Measurements from ENCODE around the gene BFAR.
"Not testable (repeated sequence)": the region's sequence is repeated elsewhere in the genome, so short reads cannot be mapped to it uniquely, and the experiment has no call there.

Gene BFAR

GRCh38 chr16:14676633-14677032 lies 43.9 kb downstream of the BFAR start:
- no peaks in the 10 kb centered on the region for H3K9me3 ChIP-seq
- no peak overlapping the region for H3K27ac ChIP-seq
- no peak overlapping the region for H3K4me3 ChIP-seq (ENCODE audit: low read depth in 1 of 2, low read length in 1 of 2)
- no peaks in the 10 kb centered on the region for H3K36me3 ChIP-seq
- TF ChIP-seq CTCF (IDR thresholded peaks at IDR 0.05): no peak
- no peaks in the 10 kb centered on the region for H3K4me1 ChIP-seq (ENCODE audit: control insufficient read depth in 1 of 2, insufficient read depth in 1 of 2, low read depth in 1 of 2, low read length in 1 of 2)
- H3K27me3 ChIP-seq: no peaks in the 10 kb centered on the region

DNA sequence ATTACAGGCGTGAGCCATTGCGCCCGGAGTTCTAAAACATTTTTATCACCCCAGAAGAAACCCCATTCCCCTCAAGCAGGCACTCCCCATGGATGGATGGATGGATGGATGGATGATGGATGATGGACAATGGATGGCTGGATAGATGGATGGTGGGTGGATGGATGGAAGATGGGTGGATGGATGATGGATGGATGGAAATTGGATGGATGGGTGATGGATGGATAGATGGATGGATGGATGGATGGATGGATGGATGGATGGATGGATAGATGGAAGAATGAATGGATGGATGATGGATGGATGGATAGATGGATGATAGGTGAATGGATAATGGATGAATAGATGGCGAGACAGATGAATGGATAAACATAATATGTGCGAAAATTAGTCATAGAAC lies 44.9 kb downstream of the BFAR start:
- no peak overlapping the region for H3K27ac ChIP-seq
- no peaks in the 10 kb centered on the region for H3K9me3 ChIP-seq
- no peak for TF ChIP-seq CTCF (IDR thresholded peaks at IDR 0.05)
- H3K4me1 ChIP-seq (ENCODE audit: control insufficient read depth in 1 of 2, insufficient read depth in 1 of 2, low read depth in 1 of 2, low read length in 1 of 2): no peaks in the 10 kb centered on the region
- H3K27me3 ChIP-seq: no peaks in the 10 kb centered on the region
- H3K36me3 ChIP-seq: no peaks in the 10 kb centered on the region
- no peak overlapping the region for H3K4me3 ChIP-seq (ENCODE audit: low read depth in 1 of 2, low read length in 1 of 2)

GRCh38 chr16:14678748-14679497 lies 46.2 kb downstream of the BFAR start:
- Histone ChIP-seq H3K9me3 (no peaks in the 10 kb centered on the region), H3K27me3 (no peaks in the 10 kb centered on the region), H3K4me3 (ENCODE audit: low read depth in 1 of 2, low read length in 1 of 2) (no peak overlapping the region), H3K27ac (no peak overlapping the region), H3K4me1 (ENCODE audit: control insufficient read depth in 1 of 2, insufficient read depth in 1 of 2, low read depth in 1 of 2, low read length in 1 of 2) (no peaks in the 10 kb centered on the region), H3K36me3 (no peaks in the 10 kb centered on the region)
- no peak for TF ChIP-seq CTCF (IDR thresholded peaks at IDR 0.05)

DNA sequence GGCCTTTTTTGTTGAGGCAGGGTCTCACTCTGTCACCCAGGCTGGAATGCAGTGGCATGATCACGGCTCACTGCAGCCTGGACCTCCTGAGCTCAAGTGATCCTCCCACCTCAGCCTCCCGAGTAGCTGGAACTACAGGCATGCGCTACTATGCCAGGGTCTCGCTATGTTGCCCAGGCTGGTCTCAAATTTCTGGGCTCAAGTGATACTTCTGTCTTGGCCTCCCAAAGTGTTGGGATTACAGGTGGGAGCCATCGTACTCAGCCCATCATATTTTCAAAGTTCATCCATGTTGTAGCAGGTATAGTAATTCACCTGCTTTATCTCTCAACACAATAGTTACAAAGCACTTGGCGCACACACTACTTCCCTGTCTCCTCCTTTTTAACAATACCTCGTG lies 47.6 kb downstream of the BFAR start:
- not testable (repeated sequence) for H3K9me3 ChIP-seq; H3K27ac ChIP-seq; H3K27me3 ChIP-seq; H3K4me3 ChIP-seq (ENCODE audit: low read depth in 1 of 2, low read length in 1 of 2); H3K36me3 ChIP-seq; H3K4me1 ChIP-seq (ENCODE audit: control insufficient read depth in 1 of 2, insufficient read depth in 1 of 2, low read depth in 1 of 2, low read length in 1 of 2)

DNA sequence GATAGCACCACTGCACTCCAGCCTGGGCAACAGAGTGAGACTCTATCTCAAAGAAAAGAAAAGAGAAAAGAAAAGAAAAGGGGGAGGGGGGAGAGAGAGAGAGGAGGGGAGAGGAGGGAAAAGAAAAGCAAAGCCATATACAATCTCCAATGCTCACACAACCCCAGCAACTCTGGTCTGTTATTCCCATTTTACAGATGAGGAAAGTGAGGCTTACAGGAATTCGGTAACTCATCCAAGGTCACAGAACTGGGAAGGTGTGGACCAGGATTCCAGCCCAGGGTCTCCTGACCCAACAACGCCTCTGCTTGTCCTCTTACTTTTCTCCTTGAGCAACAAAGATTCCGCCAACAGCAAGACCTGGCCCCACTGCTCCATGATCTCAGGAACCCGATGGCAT lies 48.4 kb downstream of the BFAR start:
- H3K27me3 ChIP-seq: no peaks in the 10 kb centered on the region
- TF ChIP-seq CTCF (IDR thresholded peaks at IDR 0.05): no peak
- no peaks in the 10 kb centered on the region for H3K36me3 ChIP-seq
- no peaks in the 10 kb centered on the region for H3K9me3 ChIP-seq
- no peaks in the 10 kb centered on the region for H3K4me1 ChIP-seq (ENCODE audit: control insufficient read depth in 1 of 2, insufficient read depth in 1 of 2, low read depth in 1 of 2, low read length in 1 of 2)
- H3K27ac ChIP-seq: no peak overlapping the region
- H3K4me3 ChIP-seq (ENCODE audit: low read depth in 1 of 2, low read length in 1 of 2): no peak overlapping the region

DNA sequence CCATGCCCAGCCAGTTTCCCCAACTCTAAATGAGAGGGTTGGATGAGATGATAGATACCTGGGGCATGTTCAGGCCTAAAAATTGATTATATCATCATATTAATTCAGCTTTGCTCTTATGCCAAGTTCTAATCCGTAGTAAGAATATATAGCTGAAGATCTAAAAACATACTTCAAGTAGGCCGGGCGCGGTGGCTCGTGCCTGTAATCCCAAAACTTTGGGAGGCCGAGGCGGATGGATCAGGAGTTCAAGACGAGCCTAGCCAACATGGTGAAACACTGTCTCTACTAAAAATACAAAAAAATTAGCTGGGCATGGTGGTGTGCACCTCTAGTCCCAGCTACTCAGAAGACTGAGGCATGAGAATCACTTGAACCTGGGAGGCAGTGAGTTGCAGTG lies 49.4 kb downstream of the BFAR start:
- H3K9me3 ChIP-seq: no peaks in the 10 kb centered on the region
- no peak for TF ChIP-seq CTCF (IDR thresholded peaks at IDR 0.05)

GRCh38 chr16:14685870-14686793 lies 53.4 kb downstream of the BFAR start:
- not testable (repeated sequence) for H3K9me3 ChIP-seq; H3K4me1 ChIP-seq (ENCODE audit: control insufficient read depth in 1 of 2, insufficient read depth in 1 of 2, low read depth in 1 of 2, low read length in 1 of 2); H3K27me3 ChIP-seq; H3K4me3 ChIP-seq (ENCODE audit: low read depth in 1 of 2, low read length in 1 of 2); H3K27ac ChIP-seq; H3K36me3 ChIP-seq

More for the DNA sequence above, 49.4 kb downstream of the BFAR start:
- H3K27ac ChIP-seq: no peak overlapping the region
- H3K27me3 ChIP-seq: no peaks in the 10 kb centered on the region
- no peaks in the 10 kb centered on the region for H3K36me3 ChIP-seq
- H3K4me3 ChIP-seq (ENCODE audit: low read depth in 1 of 2, low read length in 1 of 2): no peak overlapping the region
- H3K4me1 ChIP-seq (ENCODE audit: control insufficient read depth in 1 of 2, insufficient read depth in 1 of 2, low read depth in 1 of 2, low read length in 1 of 2): no peaks in the 10 kb centered on the region

- not testable (repeated sequence) for H3K27me3 ChIP-seq; H3K4me3 ChIP-seq (ENCODE audit: low read depth in 1 of 2, low read length in 1 of 2); H3K4me1 ChIP-seq (ENCODE audit: control insufficient read depth in 1 of 2, insufficient read depth in 1 of 2, low read depth in 1 of 2, low read length in 1 of 2); H3K36me3 ChIP-seq; H3K27ac ChIP-seq; H3K9me3 ChIP-seq
Measured at GRCh38 chr16:14694129-14694528, 61.4 kb downstream of the BFAR start, which contains the start of gene PLA2G10. TSS of gene PLA2G10 (minus strand) at chr16:14694308. CDS start at chr16:14694229, 79 bp downstream.
